ENCODE data around the gene ACP2.
"Not testable (repeated sequence)": the region's sequence is repeated elsewhere in the genome, so short reads cannot be mapped to it uniquely, and the experiment has no call there.

The ACP2 gene

GRCh38 chr11:47243454-47243853 lies 5.2 kb downstream of the ACP2 start:
- no peak for DNase-seq (ENCODE audit: low read depth)

DNA sequence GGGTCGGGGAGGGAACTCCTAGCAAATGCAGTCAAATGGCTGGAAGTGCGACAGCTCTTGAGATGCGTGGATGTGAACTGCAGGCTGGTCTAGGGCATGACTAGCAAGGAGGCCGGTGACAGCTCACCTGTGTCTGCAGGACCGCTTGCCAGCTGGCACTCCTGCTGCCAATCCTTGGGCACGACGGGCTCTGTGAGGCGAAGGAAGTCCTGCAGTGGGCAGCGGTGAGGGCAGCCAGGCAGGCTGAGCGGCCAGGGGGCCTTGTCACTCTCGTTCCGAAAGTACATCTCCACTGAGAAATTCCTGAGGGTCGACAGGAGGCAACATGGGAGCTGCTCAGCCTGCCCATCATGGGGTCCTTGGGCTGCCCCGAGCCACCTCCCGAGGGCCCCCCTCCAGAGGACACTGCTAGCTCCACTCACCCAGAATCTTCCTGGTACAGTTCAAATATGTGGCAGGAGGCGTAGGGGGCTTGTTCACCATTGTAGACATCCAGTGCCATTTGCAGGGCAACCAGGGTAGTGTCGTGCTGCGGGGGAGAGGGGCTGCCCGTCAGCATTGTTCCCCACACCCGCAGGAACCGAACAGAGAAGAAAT lies 5.9 kb downstream of the ACP2 start:
- no peak for DNase-seq (ENCODE audit: low read depth)

DNA sequence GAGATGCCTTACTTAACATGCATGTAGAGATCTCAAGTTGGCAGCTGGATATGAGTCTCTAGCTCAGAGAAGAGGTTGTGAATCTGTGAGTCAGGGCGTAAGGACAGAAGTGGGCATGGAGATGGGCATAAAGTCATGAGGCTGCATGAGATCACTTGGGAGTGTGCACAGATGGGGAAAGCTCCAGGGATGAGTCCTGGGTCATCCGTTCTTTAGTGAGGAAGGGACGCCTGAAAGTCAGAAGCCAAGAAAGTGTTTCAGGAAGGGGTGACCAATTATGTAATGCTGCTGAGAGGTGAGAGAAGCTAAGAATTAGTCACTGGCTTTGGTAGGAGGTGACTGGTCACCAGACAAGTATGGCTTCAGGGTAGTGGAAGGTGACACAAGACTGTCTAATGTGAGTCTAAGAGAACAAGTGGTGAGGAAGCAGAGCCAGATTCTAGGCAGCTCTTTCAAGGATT lies 6.7 kb downstream of the ACP2 start:
- no peak for DNase-seq (ENCODE audit: low read depth)

DNA sequence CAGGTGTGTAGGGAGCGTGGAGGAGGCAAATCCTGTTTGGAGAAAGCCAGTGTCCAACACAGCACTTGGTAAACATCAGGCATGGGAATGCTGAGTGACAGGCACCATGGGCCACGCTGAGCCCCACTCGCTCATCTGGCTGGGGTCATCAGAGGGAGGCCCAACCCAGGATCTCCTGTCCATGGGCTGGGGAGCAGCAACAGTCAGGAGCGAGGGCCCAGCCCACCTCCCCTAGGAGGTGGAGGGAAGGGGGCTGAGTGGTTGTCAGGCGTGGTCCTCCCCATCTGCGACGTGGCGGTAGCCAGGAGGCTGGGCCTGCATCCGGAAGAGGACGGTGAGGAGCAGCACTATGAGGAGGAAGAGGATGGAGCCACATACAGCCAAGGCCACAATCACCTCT lies 8.8 kb downstream of the ACP2 start:
- no peak for DNase-seq (ENCODE audit: low read depth)

- no peak for DNase-seq (ENCODE audit: low read depth)
Measured at GRCh38 chr11:47236482-47236881, 12.1 kb downstream of the ACP2 start.

- DNase-seq (ENCODE audit: low read depth) = no peak
Measured at GRCh38 chr11:47235163-47235562, 13.5 kb downstream of the ACP2 start.

DNA sequence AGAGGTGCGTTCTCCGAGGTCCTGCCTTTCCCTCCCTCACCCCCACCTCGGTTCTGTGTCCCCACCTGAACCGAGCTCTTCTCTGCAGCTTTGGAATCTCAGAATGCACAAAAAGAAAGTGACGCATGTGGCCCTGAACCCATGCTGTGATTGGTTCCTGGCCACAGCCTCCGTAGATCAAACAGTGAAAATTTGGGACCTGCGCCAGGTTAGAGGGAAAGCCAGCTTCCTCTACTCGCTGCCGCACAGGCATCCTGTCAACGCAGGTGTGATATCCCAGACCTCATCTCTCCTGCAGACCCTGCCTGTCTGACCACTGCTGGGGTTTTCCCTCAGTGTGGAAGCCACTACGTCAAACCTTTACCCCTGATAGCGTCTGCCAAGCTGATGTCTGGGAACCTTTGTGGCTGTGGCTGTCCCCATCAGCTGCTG lies 13.9 kb downstream of the ACP2 start:
- DNase-seq (ENCODE audit: low read depth) = peak; percentile 34

DNA sequence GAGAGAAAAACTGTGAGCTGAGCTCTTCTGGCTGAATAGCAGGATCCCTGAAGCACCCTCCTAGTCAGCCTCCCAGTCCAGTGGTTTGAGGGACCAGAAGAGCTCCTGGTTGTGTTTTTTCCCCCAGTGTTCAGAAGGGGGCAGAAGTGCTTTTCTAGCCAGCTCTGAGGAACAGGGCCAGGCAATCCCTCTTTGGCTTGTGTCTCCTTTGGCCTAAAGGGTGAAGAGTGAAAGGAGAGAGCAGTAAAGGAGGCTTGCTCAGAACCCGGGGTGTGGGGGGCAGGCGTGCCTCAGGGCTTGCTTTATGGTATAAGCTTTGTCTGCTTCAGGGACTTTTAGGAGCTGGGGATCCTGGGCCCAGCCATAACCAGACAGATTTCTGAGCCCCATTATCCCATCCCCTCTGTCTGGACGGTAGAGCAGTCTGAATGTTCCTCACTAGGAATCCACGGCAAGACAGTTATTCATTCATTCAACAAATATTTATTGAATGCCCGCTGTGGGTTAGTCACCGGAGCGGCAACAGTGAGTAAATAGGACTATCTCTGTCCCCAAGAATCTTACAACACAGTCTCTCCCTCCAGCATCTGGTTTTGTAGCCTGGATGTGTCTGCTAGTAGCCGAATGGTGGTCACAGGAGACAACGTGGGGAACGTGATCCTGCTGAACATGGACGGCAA lies 14.5 kb downstream of the ACP2 start:
- no peak for DNase-seq (ENCODE audit: low read depth)

GRCh38 chr11:47233051-47233450 lies 15.6 kb downstream of the ACP2 start:
- no peak for DNase-seq (ENCODE audit: low read depth)

DNA sequence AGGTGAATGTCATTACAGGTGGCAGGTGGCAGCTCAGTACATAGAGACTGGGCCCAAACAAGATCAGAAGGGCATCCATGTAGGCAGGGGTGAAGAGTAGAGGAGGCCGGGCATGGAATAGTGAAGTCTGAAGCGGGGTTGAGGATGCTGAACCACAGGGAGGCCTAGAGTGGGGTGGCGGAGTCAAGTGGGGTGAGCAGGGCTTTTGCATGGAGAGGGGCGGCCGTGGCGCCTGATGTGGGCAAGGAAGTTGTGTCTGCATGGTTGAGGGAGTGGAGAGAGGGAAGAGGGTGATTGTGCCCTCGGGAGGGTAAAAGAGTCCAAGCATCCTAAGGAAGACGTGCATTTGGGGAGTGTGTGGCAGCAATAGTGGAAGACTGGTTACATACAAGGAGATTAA lies 19.5 kb downstream of the ACP2 start:
- no peak for DNase-seq (ENCODE audit: low read depth)

DNA sequence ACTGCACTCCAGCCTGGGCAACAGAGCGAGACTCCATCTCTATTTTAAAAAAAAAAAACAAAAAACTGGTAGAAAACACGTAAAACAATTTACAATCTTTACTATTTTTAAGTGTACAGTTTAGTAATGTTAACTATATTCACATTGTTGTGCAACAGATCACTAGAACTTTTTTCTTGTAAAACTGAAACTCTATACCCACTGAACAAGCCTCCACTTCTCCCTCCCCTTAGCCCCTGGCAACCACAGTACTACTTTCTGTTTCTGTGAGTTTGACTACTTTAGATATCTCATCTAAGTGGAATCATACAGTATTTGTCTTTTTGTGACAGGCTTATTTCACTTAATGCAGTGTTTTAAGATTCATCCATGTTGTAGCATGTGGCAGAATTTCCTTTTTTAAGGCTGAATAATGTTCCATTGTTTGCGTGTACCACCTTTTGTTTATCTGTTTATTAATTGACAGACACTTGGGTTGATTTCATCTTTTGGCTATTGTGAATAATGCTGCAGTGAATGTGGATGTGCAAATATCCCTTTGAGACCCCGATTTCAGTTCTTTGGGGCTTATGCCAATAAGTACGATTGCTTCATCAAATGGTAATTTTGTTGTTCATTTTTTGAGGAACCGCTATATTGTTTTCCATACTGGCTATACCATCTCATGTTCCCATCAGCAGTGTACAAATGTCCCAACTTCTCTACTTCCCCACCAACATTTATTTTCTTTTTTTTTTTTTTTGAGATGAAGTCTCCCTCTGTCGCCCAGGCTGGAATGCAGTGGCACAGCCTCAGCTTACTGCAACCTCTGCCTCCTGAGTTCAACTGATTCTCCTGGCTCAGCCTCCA lies 22.8 kb downstream of the ACP2 start:
- no peak for DNase-seq (ENCODE audit: low read depth)

- no peak for DNase-seq (ENCODE audit: low read depth)
Measured at GRCh38 chr11:47222696-47223095, 25.9 kb downstream of the ACP2 start.

- no peak for DNase-seq (ENCODE audit: low read depth)
Measured at GRCh38 chr11:47220401-47220821, 28.2 kb downstream of the ACP2 start.

GRCh38 chr11:47216121-47216798 lies 32.4 kb downstream of the ACP2 start:
- peak; percentile 58 for DNase-seq (ENCODE audit: low read depth)

- DNase-seq (ENCODE audit: low read depth) = no peak
Measured at GRCh38 chr11:47215366-47215910, 33.2 kb downstream of the ACP2 start.

DNA sequence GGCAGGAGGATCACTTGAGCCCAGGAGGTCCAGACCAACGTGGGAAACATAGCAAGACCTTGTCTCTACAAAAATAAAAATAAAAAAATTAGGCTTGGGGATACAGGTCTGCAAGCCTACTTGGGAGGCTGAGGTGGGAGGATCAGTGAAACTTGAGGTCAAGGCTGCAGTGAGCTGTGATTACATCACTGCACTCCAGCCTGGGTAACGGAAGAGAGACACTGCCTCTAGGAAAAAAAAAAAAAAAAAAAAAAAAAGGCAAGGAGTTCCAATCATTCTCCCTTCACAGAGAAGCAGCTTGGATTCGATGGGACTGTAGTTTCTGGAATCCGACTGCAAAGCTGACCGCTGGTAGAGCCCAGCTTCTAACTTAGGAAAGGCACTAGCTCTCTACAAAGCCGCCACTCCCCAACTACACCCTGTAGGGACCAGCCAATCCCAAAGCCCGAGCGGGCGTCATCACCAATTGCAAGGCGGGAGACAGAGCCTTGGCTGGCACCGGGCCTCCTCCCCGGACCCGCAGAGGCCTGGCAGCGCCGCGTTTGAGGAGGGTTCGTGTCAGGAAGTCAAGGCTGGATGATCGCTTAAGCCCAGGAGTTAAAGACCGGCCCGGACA lies 34.6 kb downstream of the ACP2 start:
- peak; percentile 72 for DNase-seq (ENCODE audit: low read depth)

DNA sequence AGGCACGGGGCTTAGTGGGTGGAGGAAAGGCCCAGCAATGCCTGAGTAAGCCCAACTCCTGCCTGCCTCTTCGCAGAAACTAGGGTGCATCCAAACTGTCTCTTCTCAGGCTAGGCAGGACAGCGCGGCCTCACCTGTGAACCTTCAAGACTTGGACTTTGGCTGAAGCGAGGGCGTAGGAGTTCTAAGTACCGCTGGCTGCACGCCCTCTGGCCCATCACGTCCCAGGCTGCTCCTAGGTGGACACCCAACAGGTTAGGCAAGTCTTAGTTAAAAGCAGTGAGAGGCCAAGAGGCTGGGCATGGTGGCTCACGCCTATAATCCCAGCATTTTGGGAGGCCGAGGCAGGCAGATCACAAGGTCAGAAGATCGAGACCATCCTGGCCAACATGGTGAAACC lies 35.7 kb downstream of the ACP2 start:
- DNase-seq (ENCODE audit: low read depth) = no peak

DNA sequence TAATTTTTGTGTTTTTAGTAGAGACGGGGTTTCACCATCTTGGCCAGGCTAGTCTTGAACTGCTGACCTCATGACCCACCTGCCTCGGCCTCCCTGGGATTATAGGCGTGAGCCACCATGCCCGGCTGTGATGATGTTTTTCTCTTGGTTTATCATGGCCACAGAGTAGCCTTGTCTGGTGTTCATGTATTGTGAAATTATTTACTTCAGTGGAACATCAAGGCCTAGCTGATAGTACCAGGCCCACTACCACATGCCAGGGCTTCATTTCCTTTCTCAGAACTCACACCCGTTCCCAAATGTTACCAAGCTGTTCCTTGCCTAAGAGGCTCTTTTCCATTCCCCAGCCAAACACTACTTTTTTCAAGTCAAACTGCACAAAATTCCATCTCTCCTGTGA lies 40.0 kb downstream of the ACP2 start:
- DNase-seq (ENCODE audit: low read depth) = no peak

GRCh38 chr11:47208008-47208552 lies 40.5 kb downstream of the ACP2 start:
- DNase-seq (ENCODE audit: low read depth) = not testable (repeated sequence)

DNA sequence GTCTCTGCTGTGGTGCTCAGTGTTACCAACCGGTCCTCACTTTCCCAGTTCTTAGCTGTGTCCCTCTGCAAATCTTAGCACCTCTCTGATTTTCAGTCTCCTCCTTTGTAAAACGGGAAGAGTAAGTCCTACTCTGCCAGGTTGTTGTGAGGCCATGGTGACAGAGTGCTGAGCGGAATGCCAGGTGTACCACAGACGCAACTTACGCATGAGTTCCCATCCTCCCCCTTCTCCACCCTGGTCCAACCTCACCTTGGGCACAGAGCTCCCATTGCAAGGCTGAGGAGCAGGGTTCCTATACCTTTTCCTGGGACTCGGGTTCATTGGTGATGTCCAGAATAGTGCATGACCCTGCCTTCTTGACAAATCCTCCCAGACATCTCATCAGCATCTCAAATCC lies 41.2 kb downstream of the ACP2 start:
- DNase-seq (ENCODE audit: low read depth) = no peak

DNA sequence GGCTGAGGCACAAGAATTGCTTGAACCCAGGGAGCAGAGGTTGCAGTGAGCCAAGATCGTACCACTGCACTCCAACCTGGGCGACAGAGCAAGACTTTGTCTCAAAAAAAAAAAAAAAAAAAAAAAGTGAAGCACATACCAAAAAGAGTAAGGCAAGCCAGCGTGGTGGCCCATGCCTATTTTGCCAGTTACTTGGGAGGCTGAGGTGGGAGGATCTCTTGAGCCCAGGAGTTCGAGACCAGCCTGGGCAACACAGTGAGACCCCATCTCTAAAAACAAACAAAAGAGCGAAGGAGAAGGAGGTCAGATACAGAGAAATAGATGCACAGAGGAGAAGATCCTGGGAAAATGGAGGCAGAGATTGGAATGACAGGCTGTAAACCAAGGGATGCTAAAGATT lies 42.0 kb downstream of the ACP2 start:
- DNase-seq (ENCODE audit: low read depth) = not testable (repeated sequence)
